MM.1S (cell line): Measurements from ENCODE around the gene TFF2.

Experiments used
- EZH2phosphoT487 ChIP-seq: fragments of 300-600 bp; sonication (generic); IDR thresholded peaks from 2 replicates; pipeline ENCODE4 v1.6.1; 2018; ENCODE audit warnings: antibody characterized with exemption, low read length
- TF ChIP-seq, protein P1 (sequence below): fragments of 300-600 bp; sonication (generic); IDR thresholded peaks from 2 replicates; pipeline ENCODE4 v1.5.1; 2016; ENCODE audit warnings: antibody characterized with exemption, low read length, mixed read lengths

DNA sequence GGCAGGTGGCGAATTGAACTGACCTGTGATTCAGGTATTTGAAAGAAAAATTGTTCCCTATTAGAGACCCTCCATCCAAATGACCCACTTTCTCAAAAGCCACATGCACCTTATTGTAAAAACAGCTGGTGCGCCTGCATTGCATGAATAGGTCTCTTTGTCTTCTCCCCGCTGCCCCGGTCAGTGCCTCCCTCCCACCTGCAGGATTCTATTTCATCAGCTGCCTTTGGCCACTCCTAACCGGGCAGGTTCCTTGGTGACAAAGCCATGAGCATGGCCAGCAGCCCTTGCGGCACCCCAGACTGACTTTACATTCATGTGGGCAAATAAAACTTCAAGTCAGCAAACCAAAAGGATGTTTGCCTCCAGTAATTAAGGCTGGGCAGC is 38.6 kb upstream of the TFF2 start:
- TF ChIP-seq EZH2phosphoT487 = no peak
- TF ChIP-seq, protein P1, sequence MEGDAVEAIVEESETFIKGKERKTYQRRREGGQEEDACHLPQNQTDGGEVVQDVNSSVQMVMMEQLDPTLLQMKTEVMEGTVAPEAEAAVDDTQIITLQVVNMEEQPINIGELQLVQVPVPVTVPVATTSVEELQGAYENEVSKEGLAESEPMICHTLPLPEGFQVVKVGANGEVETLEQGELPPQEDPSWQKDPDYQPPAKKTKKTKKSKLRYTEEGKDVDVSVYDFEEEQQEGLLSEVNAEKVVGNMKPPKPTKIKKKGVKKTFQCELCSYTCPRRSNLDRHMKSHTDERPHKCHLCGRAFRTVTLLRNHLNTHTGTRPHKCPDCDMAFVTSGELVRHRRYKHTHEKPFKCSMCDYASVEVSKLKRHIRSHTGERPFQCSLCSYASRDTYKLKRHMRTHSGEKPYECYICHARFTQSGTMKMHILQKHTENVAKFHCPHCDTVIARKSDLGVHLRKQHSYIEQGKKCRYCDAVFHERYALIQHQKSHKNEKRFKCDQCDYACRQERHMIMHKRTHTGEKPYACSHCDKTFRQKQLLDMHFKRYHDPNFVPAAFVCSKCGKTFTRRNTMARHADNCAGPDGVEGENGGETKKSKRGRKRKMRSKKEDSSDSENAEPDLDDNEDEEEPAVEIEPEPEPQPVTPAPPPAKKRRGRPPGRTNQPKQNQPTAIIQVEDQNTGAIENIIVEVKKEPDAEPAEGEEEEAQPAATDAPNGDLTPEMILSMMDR = no peak
